ENCODE data around the gene FER.
"Not testable (repeated sequence)": the region's sequence is repeated elsewhere in the genome, so short reads cannot be mapped to it uniquely, and the experiment has no call there.

The FER gene

DNA sequence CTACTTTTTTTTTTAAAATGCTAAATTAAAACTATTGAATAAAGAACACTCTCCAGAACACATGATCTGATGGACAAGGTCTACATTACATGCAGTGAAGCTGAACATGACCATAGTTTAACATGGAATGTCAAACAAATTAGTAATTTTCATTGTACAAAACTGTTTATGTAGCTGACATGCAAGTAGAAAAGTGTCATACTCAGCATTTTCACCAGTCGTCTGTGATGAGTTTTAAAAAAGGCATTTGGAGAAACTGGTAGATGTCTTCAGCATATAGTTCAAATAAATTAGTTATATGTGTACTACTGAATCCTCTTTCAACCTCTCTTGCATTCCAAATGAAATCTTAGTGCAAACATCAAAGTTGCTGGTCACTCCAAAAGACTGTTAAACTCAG is 301.9 kb downstream of the FER start:
- H3K36me3 ChIP-seq (ENCODE audit: insufficient read depth, low read length), result no peaks in the 10 kb centered on the region
- H3K4me2 ChIP-seq (ENCODE audit: low read length), result no peak overlapping the region
- H3K27ac ChIP-seq (ENCODE audit: low read depth, low read length, poor library complexity, severe bottlenecking), result no peak overlapping the region
- H4K20me1 ChIP-seq (ENCODE audit: insufficient read depth, low read length), result no peaks in the 10 kb centered on the region
- H3K9me2 ChIP-seq (ENCODE audit: low read depth, low read length), result no peaks in the 10 kb centered on the region
- TF ChIP-seq EZH2 (IDR thresholded peaks at IDR 0.05; ENCODE audit: borderline replicate concordance, low read length), result no peak
- TF ChIP-seq CTCF (IDR thresholded peaks at IDR 0.05; ENCODE audit: low read length), result no peak
- no peak overlapping the region for H3K9ac ChIP-seq (ENCODE audit: low read length)
- H3K4me3 ChIP-seq (ENCODE audit: low read depth, low read length, poor library complexity, severe bottlenecking), result no peak overlapping the region
- H3K9me3 ChIP-seq (ENCODE audit: low read length), result no peaks in the 10 kb centered on the region
- H3K79me2 ChIP-seq (ENCODE audit: insufficient read depth, low read length), result no peaks in the 10 kb centered on the region
- no peak overlapping the region for H2AFZ ChIP-seq (ENCODE audit: low read length)
- no peaks in the 10 kb centered on the region; the same call in 1 of the 2 replicates for H3F3A ChIP-seq (ENCODE audit: insufficient read depth, low read length)
- H3K4me1 ChIP-seq (ENCODE audit: insufficient read depth, low read length, severe bottlenecking), result no peaks in the 10 kb centered on the region
- no peaks in the 10 kb centered on the region for H3K27me3 ChIP-seq (ENCODE audit: insufficient read depth, low read length)

DNA sequence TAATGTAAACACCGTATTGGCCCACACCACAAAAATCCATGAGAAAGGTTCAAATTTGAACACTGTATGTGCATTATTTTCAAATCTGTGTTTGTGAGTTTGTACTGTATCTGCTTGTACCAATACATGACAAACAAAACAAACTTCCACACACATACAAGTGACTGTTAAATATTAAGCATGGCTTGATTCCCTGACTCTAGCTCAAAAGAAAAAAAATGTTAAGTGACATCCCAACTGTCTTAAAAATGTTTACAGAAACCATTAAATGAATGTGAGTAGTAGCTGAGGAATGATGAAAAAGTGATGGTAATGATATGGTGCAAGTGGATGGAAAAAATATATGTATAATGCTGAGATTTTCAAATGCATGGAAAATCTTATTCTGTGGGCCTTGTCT is 302.6 kb downstream of the FER start:
- H3K27me3 ChIP-seq (ENCODE audit: insufficient read depth, low read length); H3K27ac ChIP-seq (ENCODE audit: low read depth, low read length, poor library complexity, severe bottlenecking): not testable (repeated sequence)

DNA sequence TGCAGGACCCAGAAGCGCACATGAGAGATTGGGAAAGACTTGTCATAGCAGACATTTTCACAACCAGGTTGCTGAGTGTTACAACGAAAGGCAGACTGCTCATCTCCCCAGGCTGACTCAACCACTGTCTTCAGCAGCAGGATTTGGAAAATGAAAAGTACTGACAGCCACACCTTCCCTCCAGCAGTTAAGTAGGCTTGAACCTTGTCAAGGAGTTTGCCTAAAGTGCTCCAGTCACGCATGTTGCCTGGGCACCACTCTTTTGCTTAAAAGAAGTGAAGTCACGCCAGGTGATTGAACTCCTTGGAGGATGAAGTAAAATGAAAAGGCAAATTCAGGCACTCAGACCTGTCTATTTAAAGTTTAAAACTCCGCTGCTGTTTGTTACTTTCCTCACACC is 304.5 kb downstream of the FER start:
- H3K4me1 ChIP-seq (ENCODE audit: insufficient read depth, low read length, severe bottlenecking); H3K27me3 ChIP-seq (ENCODE audit: insufficient read depth, low read length); H3K27ac ChIP-seq (ENCODE audit: low read depth, low read length, poor library complexity, severe bottlenecking); H3K79me2 ChIP-seq (ENCODE audit: insufficient read depth, low read length); H3K9ac ChIP-seq (ENCODE audit: low read length); H4K20me1 ChIP-seq (ENCODE audit: insufficient read depth, low read length); H3K9me3 ChIP-seq (ENCODE audit: low read length); H3K4me3 ChIP-seq (ENCODE audit: low read depth, low read length, poor library complexity, severe bottlenecking); H3K4me2 ChIP-seq (ENCODE audit: low read length); H3K36me3 ChIP-seq (ENCODE audit: insufficient read depth, low read length); H3K9me2 ChIP-seq (ENCODE audit: low read depth, low read length); H2AFZ ChIP-seq (ENCODE audit: low read length); H3F3A ChIP-seq (ENCODE audit: insufficient read depth, low read length): not testable (repeated sequence)

More for the DNA sequence above, 302.6 kb downstream of the FER start:
- H3K79me2 ChIP-seq (ENCODE audit: insufficient read depth, low read length); H4K20me1 ChIP-seq (ENCODE audit: insufficient read depth, low read length); H2AFZ ChIP-seq (ENCODE audit: low read length); H3K9ac ChIP-seq (ENCODE audit: low read length); H3K4me1 ChIP-seq (ENCODE audit: insufficient read depth, low read length, severe bottlenecking); H3K9me3 ChIP-seq (ENCODE audit: low read length); H3K36me3 ChIP-seq (ENCODE audit: insufficient read depth, low read length); H3K4me3 ChIP-seq (ENCODE audit: low read depth, low read length, poor library complexity, severe bottlenecking); H3K9me2 ChIP-seq (ENCODE audit: low read depth, low read length); H3K4me2 ChIP-seq (ENCODE audit: low read length); H3F3A ChIP-seq (ENCODE audit: insufficient read depth, low read length): not testable (repeated sequence)

GRCh38 chr5:109053995-109054417 is 306.3 kb downstream of the FER start:
- Histone ChIP-seq H3K4me3 (ENCODE audit: low read depth, low read length, poor library complexity, severe bottlenecking) (no peak overlapping the region), H3K27me3 (ENCODE audit: insufficient read depth, low read length) (no peaks in the 10 kb centered on the region), H3F3A (ENCODE audit: insufficient read depth, low read length) (no peaks in the 10 kb centered on the region; the same call in 1 of the 2 replicates), H3K36me3 (ENCODE audit: insufficient read depth, low read length) (no peaks in the 10 kb centered on the region), H3K9ac (ENCODE audit: low read length) (no peak overlapping the region), H3K4me2 (ENCODE audit: low read length) (no peak overlapping the region), H4K20me1 (ENCODE audit: insufficient read depth, low read length) (no peaks in the 10 kb centered on the region), H3K79me2 (ENCODE audit: insufficient read depth, low read length) (no peaks in the 10 kb centered on the region), H2AFZ (ENCODE audit: low read length) (no peak overlapping the region), H3K9me2 (ENCODE audit: low read depth, low read length) (no peaks in the 10 kb centered on the region), H3K9me3 (ENCODE audit: low read length) (no peaks in the 10 kb centered on the region), H3K4me1 (ENCODE audit: insufficient read depth, low read length, severe bottlenecking) (no peaks in the 10 kb centered on the region), H3K27ac (ENCODE audit: low read depth, low read length, poor library complexity, severe bottlenecking) (no peak overlapping the region)
- TF ChIP-seq CTCF (IDR thresholded peaks at IDR 0.05; ENCODE audit: low read length) (no peak), EZH2 (IDR thresholded peaks at IDR 0.05; ENCODE audit: borderline replicate concordance, low read length) (no peak)
